Left ventricle myocardium inferior (tissue), 1 donor: ENCODE measurements around the gene NRIP1. TPM values are rescaled to one million over a fixed set of nuclear protein-coding genes. Genes with fewer than 3 reads are reported as not detected.

Source experiments
- DNase-seq: peaks from one replicate; pipeline ENCODE4 v3.0.0-alpha.2; 2020
- H3K27ac ChIP-seq: fragments of 200-600 bp; replicated peaks from 2 replicates; pipeline ENCODE4 v1.8.0; 2021
- H3K27me3 ChIP-seq: fragments of 200-600 bp; 2 replicates; pipeline ENCODE4 v1.8.0; 2021; ENCODE audit warnings: low read depth
- H3K36me3 ChIP-seq: fragments of 200-600 bp; 2 replicates; pipeline ENCODE4 v1.8.0; 2021
- H3K4me1 ChIP-seq: fragments of 200-600 bp; 2 replicates; pipeline ENCODE4 v1.8.0; 2021
- H3K4me3 ChIP-seq: fragments of 200-600 bp; 2 replicates; pipeline ENCODE4 v1.8.0; 2021; ENCODE audit warnings: mild to moderate bottlenecking, moderate library complexity
- H3K9me3 ChIP-seq: fragments of 200-600 bp; replicated peaks from 2 replicates; pipeline ENCODE4 v1.8.0; 2021
- CTCF ChIP-seq: fragments of 200-600 bp; IDR thresholded peaks from 2 replicates; pipeline ENCODE4 v1.8.0; 2021; ENCODE audit warnings: antibody characterized with exemption, mild to moderate bottlenecking, borderline replicate concordance
- intact Hi-C: fragments of 100-400 bp; cut with micrococcal nuclease; formaldehyde crosslinking; loops from one replicate; pipeline ENCODE4 v1.11.0; 2022
- total RNA-seq: library from RNA; stranded (reverse); fragmentation: NEBNext Ultra II Directional; extraction: Animal tissue kit (Norgen Biotek cat#: 25700); gene quantifications from one replicate; pipeline ENCODE4 v1.2.1, GENCODE V29; 2021
- donor health status: DM: no; HTN: yes; CAD: no; lungs with severe emphysema.

NRIP1 gene
- total RNA-seq, 1 donor from 2014 or later, result 16.8 TPM

- Histone ChIP-seq H3K9me3 (no peaks in the 10 kb centered on the region), H3K27me3 (no peaks in the 10 kb centered on the region), H3K36me3 (no peaks in the 10 kb centered on the region), H3K4me3 (no peak overlapping the region), H3K27ac (no peak overlapping the region), H3K4me1 (no peaks in the 10 kb centered on the region)
- DNase-seq, result no peak
- TF ChIP-seq CTCF, result no peak
- intact Hi-C loops, result no loop called here
Measured at GRCh38 chr21:15093216-15093615, 28.4 kb upstream of the NRIP1 start.

- intact Hi-C loops, result no loop called here
- Histone ChIP-seq H3K4me3 (no peak overlapping the region), H3K36me3 (no peaks in the 10 kb centered on the region), H3K27ac (no peak overlapping the region), H3K4me1 (no peaks in the 10 kb centered on the region), H3K9me3 (no peaks in the 10 kb centered on the region), H3K27me3 (no peaks in the 10 kb centered on the region)
- no peak for TF ChIP-seq CTCF
- DNase-seq, result no peak
Measured at GRCh38 chr21:15092745-15093144, 27.9 kb upstream of the NRIP1 start.

- H3K27me3 ChIP-seq, result no peaks in the 10 kb centered on the region
- no peak overlapping the region for H3K27ac ChIP-seq
- no peak for TF ChIP-seq CTCF
- intact Hi-C loops, result no loop called here
- H3K4me1 ChIP-seq, result no peaks in the 10 kb centered on the region
- no peak for DNase-seq
- no peaks in the 10 kb centered on the region for H3K9me3 ChIP-seq
- H3K4me3 ChIP-seq, result no peak overlapping the region
- H3K36me3 ChIP-seq, result no peaks in the 10 kb centered on the region
Measured at GRCh38 chr21:15090390-15090789, 25.6 kb upstream of the NRIP1 start.

- H3K4me3 ChIP-seq, result no peak overlapping the region
- no peak for TF ChIP-seq CTCF
- intact Hi-C loops, result no loop called here
- no peaks in the 10 kb centered on the region for H3K36me3 ChIP-seq
- no peak overlapping the region for H3K27ac ChIP-seq
- no peak for DNase-seq
- no peaks in the 10 kb centered on the region for H3K27me3 ChIP-seq
- H3K4me1 ChIP-seq, result peaks cover 7% of the 10 kb centered on the region
- no peaks in the 10 kb centered on the region for H3K9me3 ChIP-seq
Measured at GRCh38 chr21:15088488-15088887, 23.7 kb upstream of the NRIP1 start.

- peaks cover 7% of the 10 kb centered on the region for H3K4me1 ChIP-seq
- H3K27me3 ChIP-seq, result no peaks in the 10 kb centered on the region
- intact Hi-C loops, result no loop called here
- TF ChIP-seq CTCF, result no peak
- H3K9me3 ChIP-seq, result no peaks in the 10 kb centered on the region
- DNase-seq, result no peak
- no peak overlapping the region for H3K27ac ChIP-seq
- no peak overlapping the region for H3K4me3 ChIP-seq
- H3K36me3 ChIP-seq, result no peaks in the 10 kb centered on the region
Measured at GRCh38 chr21:15084668-15085067, 19.9 kb upstream of the NRIP1 start.

GRCh38 chr21:15080526-15080925 is 15.7 kb upstream of the NRIP1 start:
- TF ChIP-seq CTCF, result no peak
- DNase-seq, result no peak
- Histone ChIP-seq H3K4me1 (peaks cover 7% of the 10 kb centered on the region), H3K4me3 (no peak overlapping the region), H3K27ac (no peak overlapping the region), H3K36me3 (no peaks in the 10 kb centered on the region), H3K27me3 (no peaks in the 10 kb centered on the region), H3K9me3 (no peaks in the 10 kb centered on the region)
- intact Hi-C loops, result no loop called here
